Central memory CD4-positive, alpha-beta T cell (primary cell): Measurements from ENCODE around the gene SKIDA1.

Source experiments
- DNase-seq: peaks from one replicate; pipeline ENCODE4 v3.0.0; 2022

Gene SKIDA1

DNA sequence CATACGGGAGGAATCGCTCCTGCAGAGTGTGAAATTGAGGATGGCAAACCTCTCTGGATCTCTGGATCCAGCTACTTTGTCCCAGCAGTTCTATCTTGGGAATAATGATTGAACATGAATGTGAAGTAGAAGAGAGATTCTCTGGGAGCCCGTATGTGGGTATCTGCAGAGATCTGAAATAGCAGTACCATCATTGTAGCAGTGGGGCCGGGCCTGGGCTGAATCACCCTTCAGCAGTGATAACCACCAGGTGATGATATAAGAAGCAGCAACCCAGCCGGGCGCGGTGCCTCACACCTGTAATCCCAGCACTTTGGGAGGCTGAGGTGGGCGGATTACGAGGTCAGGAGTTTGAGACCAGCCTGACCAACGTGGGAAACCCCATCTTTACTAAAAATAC, 51.9 kb downstream of the SKIDA1 start:
- DNase-seq: no peak

DNA sequence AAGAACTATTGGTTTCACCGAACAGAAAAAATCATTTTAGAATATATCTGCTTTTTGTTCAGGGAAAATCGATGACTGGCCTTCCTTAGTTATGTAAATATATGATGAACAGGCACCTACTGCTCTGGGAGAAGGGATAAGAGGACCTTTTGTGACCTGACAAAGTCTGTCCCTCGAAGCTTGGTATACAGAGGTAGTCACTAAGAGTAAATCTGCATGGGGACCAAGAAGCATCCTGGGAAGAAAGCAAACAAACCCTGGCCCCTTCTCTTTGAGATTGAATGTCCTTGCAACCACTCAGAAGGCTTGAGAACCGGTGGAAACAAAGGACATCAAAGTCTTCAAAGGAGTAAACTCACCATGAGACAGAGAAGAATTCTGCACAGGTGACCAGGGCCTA, 52.3 kb downstream of the SKIDA1 start:
- DNase-seq: no peak

GRCh38 chr10:21468086-21468485, 57.4 kb downstream of the SKIDA1 start:
- DNase-seq: no peak

GRCh38 chr10:21467633-21468032, 57.8 kb downstream of the SKIDA1 start:
- no peak for DNase-seq

- no peak for DNase-seq
These were observed 61.3 kb downstream of the SKIDA1 start for GRCh38 chr10:21464134-21464533.
